T-cell (primary cell): ENCODE data around the gene TDRD10. TPM values are rescaled to one million over a fixed set of nuclear protein-coding genes. Genes with fewer than 3 reads are reported as not detected.

Experiments
- ATAC-seq, 4 experiments: fragments of 200-7000 bp in 3 of 4; fragments of 150-1000 bp in 1 of 4; cut with Tn5 transposase; replicated peaks in 1 of 4; 1 replicate in 3 of 4; 2 replicates in 1 of 4; pipeline ENCODE4 v1.10.0; 2021; ENCODE audit warnings: moderate library complexity in 3 of 4, mild to moderate bottlenecking in 2 of 4, moderate number of reproducible peaks in 1 of 4
- CTCF ChIA-PET, 2 donors: fragments of 300-600 bp; sonication (Branson Sonifier 250); formaldehyde crosslinking; loops; one replicate each; lab custom pipeline; 2022; ENCODE audit warnings: antibody characterized with exemption in 2 of 2; lab: Charles Lee
- POLR2A ChIA-PET, 2 donors: fragments of 300-600 bp; sonication (Branson Sonifier 250); formaldehyde crosslinking; loops; one replicate each; lab custom pipeline; 2022; ENCODE audit warnings: antibody characterized with exemption in 2 of 2; lab: Charles Lee
- DNase-seq, 35 experiments: peaks; one replicate each; pipeline versions ENCODE4 v3.0.0 to v3.0.0-alpha.2; 2013 to 2023
- H3K27ac ChIP-seq: one replicate; pipeline ENCODE4 v1.5.1; 2013; ENCODE audit warnings: low read length
- H3K27me3 ChIP-seq, 2 experiments: replicated peaks in 1 of 2; 1 replicate in 1 of 2; 2 replicates in 1 of 2; pipeline versions ENCODE4 v1.6.1 to v1.7.0; 2013; ENCODE audit warnings: low read length in 1 of 2, mixed read lengths in 1 of 2; ENCODE audit not compliant: control insufficient read depth in 2 of 2, insufficient read depth in 2 of 2; ENCODE audit errors: extremely low read depth in 1 of 2
- H3K36me3 ChIP-seq, 2 donors: 1 replicate in 1 of 2; 2 replicates in 1 of 2; pipeline versions ENCODE4 v1.6.1 to v1.7.0; 2013; ENCODE audit warnings: low read length in 1 of 2; ENCODE audit not compliant: control insufficient read depth in 2 of 2, insufficient read depth in 1 of 2; ENCODE audit errors: extremely low read depth in 1 of 2
- H3K4me1 ChIP-seq, 2 experiments: 1 replicate in 1 of 2; 2 replicates in 1 of 2; pipeline versions ENCODE4 v1.6.1 to v1.7.0; 2013; ENCODE audit warnings: low read length in 2 of 2, mixed read lengths in 1 of 2; ENCODE audit not compliant: insufficient read depth in 2 of 2, control insufficient read depth in 1 of 2; ENCODE audit errors: extremely low read depth in 1 of 2
- H3K4me3 ChIP-seq, 2 donors: 1 replicate in 1 of 2; 2 replicates in 1 of 2; pipeline versions ENCODE4 v1.5.1 to v1.7.0; 2013; ENCODE audit warnings: mild to moderate bottlenecking in 2 of 2, low read length in 1 of 2, moderate library complexity in 1 of 2; ENCODE audit not compliant: control insufficient read depth in 1 of 2; ENCODE audit errors: extremely low read depth in 1 of 2
- H3K9me3 ChIP-seq: 2 replicates; pipeline ENCODE4 v1.7.0; 2013
- H3K27ac Mint-ChIP-seq, 2 donors: one replicate each; pipeline ENCODE4 v1.8.0; 2020 to 2021; ENCODE audit warnings: mild to moderate bottlenecking in 2 of 2, mixed read lengths in 2 of 2
- H3K27me3 Mint-ChIP-seq, 2 donors: one replicate each; pipeline ENCODE4 v1.8.0; 2021 to 2022; ENCODE audit warnings: mixed read lengths in 2 of 2
- H3K36me3 Mint-ChIP-seq: one replicate; pipeline ENCODE4 v1.8.0; 2021; ENCODE audit warnings: mixed read lengths
- H3K4me1 Mint-ChIP-seq, 3 donors: one replicate each; pipeline ENCODE4 v1.8.0; 2020 to 2022; ENCODE audit warnings: mixed read lengths in 3 of 3, mild to moderate bottlenecking in 1 of 3
- H3K4me3 Mint-ChIP-seq, 3 donors: one replicate each; pipeline ENCODE4 v1.8.0; 2020 to 2022; ENCODE audit warnings: mild to moderate bottlenecking in 3 of 3, mixed read lengths in 3 of 3, moderate library complexity in 3 of 3
- H3K9me3 Mint-ChIP-seq, 3 donors: one replicate each; pipeline ENCODE4 v1.8.0; 2020 to 2022; ENCODE audit warnings: mixed read lengths in 3 of 3
- WGBS: methylation state at CpG from one replicate; pipeline ENCODE4 v1.1.5; 2013; ENCODE audit warnings: missing lambda C conversion rate; ENCODE audit not compliant: insufficient coverage; 5-methylcytosine and 5-hydroxymethylcytosine counted together
- total RNA-seq, 35 experiments: library from RNA in 6 of 35; stranded (reverse) in 6 of 35; fragments of 120-200 nt in 1 of 35; gene quantifications; one replicate each; pipeline versions ENCODE4 v1.2.1 to v1.2.4 and lab custom pipeline; 2013 to 2026

The TDRD10 gene
- total RNA-seq (not detected), total RNA-seq (lab: John Stamatoyannopoulos, UW) (0 to 0.24 (median 0) reads per million in 29 experiments)
- total RNA-seq (2013) = not detected

GRCh38 chr1:154502066-154502743, at the start of gene TDRD10, which contains the start of gene SHE:
Gene TDRD10 (plus strand): TSS chr1:154502219. CDS start chr1:154506904, 4,685 bp downstream.
Gene SHE (minus strand): TSS chr1:154502412. CDS start chr1:154502026, 386 bp downstream.
- peak within 1 kb of the TSS in 1 of 2 donors; percentile 38 for H3K4me3 ChIP-seq
- WGBS = 5% methylated on average over 82 of the region's 90 CpGs
- Mint-ChIP-seq H3K27me3 (peaks cover 47 to 60% of the 10 kb centered on the region in 2 donors), H3K27ac (no peak within 1 kb of the TSS), H3K36me3 (no peaks in the 10 kb centered on the region), H3K4me1 (peaks cover 3 to 8% (median 6%) of the 10 kb centered on the region in 3 donors), H3K9me3 (no peaks in the 10 kb centered on the region), H3K4me3 (peak within 1 kb of the TSS; percentile 52 to 62 (median 55))
- H3K4me1 ChIP-seq = peaks cover 2 to 17% of the 10 kb centered on the region in 2 experiments
- ATAC-seq = peak; percentile 54 to 71 (median 65)
- peaks cover 16 to 46% of the 10 kb centered on the region in 2 experiments for H3K27me3 ChIP-seq
- ChIA-PET CTCF (no interaction called here), POLR2A (interaction anchor here in 1 of 2 donors (0.5 kb wide), 1 partner anchor 15 kb away, joined by 10 read pairs; no protein-coding TSS in a partner anchor)
- H3K36me3 ChIP-seq = no peaks in the 10 kb centered on the region
- DNase-seq = peak in 8 of 35 experiments; percentile 2 to 22 (median 13)
- no peak within 1 kb of the TSS for H3K27ac ChIP-seq
- H3K9me3 ChIP-seq = no peaks in the 10 kb centered on the region

- ChIA-PET CTCF (no interaction called here), POLR2A (no interaction called here)
- Mint-ChIP-seq H3K27me3 (no peaks in the 10 kb centered on the region), H3K27ac (peak overlapping the region; percentile 88), H3K36me3 (peaks cover 53% of the 10 kb centered on the region), H3K4me3 (peak overlapping the region in 1 of 3 donors; percentile 16), H3K9me3 (no peaks in the 10 kb centered on the region), H3K4me1 (peaks cover 24 to 27% (median 25%) of the 10 kb centered on the region in 3 donors)
- no peak for ATAC-seq
- peaks cover 3 to 16% of the 10 kb centered on the region in 2 experiments for H3K4me1 ChIP-seq
- no peaks in the 10 kb centered on the region for H3K27me3 ChIP-seq
- no peak for DNase-seq
- H3K9me3 ChIP-seq = no peaks in the 10 kb centered on the region
- peaks cover 6 to 64% of the 10 kb centered on the region in 2 donors for H3K36me3 ChIP-seq
- H3K27ac ChIP-seq = no peak overlapping the region
- no peak overlapping the region for H3K4me3 ChIP-seq
- WGBS = 86% methylated on average over 1 of the region's 5 CpGs
These were observed 48.9 kb upstream of the TDRD10 start for GRCh38 chr1:154453161-154453560.

- H3K4me1 Mint-ChIP-seq = peaks cover 24 to 27% (median 25%) of the 10 kb centered on the region in 3 donors
- DNase-seq (no peak), ATAC-seq (no peak)
- H3K27me3 Mint-ChIP-seq = no peaks in the 10 kb centered on the region
- H3K4me3 Mint-ChIP-seq = peak overlapping the region in 1 of 3 donors; percentile 16
- ChIA-PET CTCF (no interaction called here), POLR2A (no interaction called here)
- peaks cover 56% of the 10 kb centered on the region for H3K36me3 Mint-ChIP-seq
- Histone ChIP-seq H3K4me1 (peaks cover 3 to 16% of the 10 kb centered on the region in 2 experiments), H3K36me3 (peaks cover 6 to 63% of the 10 kb centered on the region in 2 donors), H3K4me3 (no peak overlapping the region), H3K27ac (no peak overlapping the region), H3K27me3 (no peaks in the 10 kb centered on the region), H3K9me3 (no peaks in the 10 kb centered on the region)
- no peaks in the 10 kb centered on the region for H3K9me3 Mint-ChIP-seq
- WGBS = 65% methylated on average over 3 of the region's 5 CpGs
- H3K27ac Mint-ChIP-seq = peak overlapping the region; percentile 88
These were observed 48.3 kb upstream of the TDRD10 start for GRCh38 chr1:154453574-154454352.

GRCh38 chr1:154454386-154455120, 47.5 kb upstream of the TDRD10 start:
- no peak for DNase-seq
- H3K27ac ChIP-seq = no peak overlapping the region

GRCh38 chr1:154456631-154457030, 45.4 kb upstream of the TDRD10 start:
- Histone ChIP-seq H3K27ac (no peak overlapping the region), H3K4me1 (peaks cover 10 to 36% of the 10 kb centered on the region in 2 experiments), H3K4me3 (no peak overlapping the region), H3K27me3 (no peaks in the 10 kb centered on the region), H3K36me3 (peaks cover 6 to 44% of the 10 kb centered on the region in 2 donors), H3K9me3 (no peaks in the 10 kb centered on the region)
- CTCF ChIA-PET = interaction anchor here in 1 of 2 donors (0.7 kb wide), 1 partner anchor 68 kb away, joined by 12 read pairs; no protein-coding TSS in a partner anchor
- POLR2A ChIA-PET = interaction anchor here in 1 of 2 donors (0.7 kb wide), 1 partner anchor 38 kb away, joined by 8 read pairs; no protein-coding TSS in a partner anchor
- Mint-ChIP-seq H3K36me3 (peaks cover 52% of the 10 kb centered on the region), H3K27ac (peak overlapping the region; percentile 8 to 52), H3K9me3 (no peaks in the 10 kb centered on the region), H3K4me3 (no peak overlapping the region), H3K4me1 (peaks cover 41 to 47% (median 44%) of the 10 kb centered on the region in 3 donors), H3K27me3 (no peaks in the 10 kb centered on the region)
- 100% methylated on average over 4 of the region's 6 CpGs for WGBS
- ATAC-seq (no peak), DNase-seq (no peak)

More at GRCh38 chr1:154454386-154455120, 47.5 kb upstream of the TDRD10 start:
- Mint-ChIP-seq H3K36me3 (peaks cover 54% of the 10 kb centered on the region), H3K4me1 (peaks cover 24 to 28% (median 25%) of the 10 kb centered on the region in 3 donors), H3K9me3 (no peaks in the 10 kb centered on the region), H3K4me3 (no peak overlapping the region), H3K27me3 (no peaks in the 10 kb centered on the region), H3K27ac (peak overlapping the region; percentile 88)
- H3K27me3 ChIP-seq = no peaks in the 10 kb centered on the region
- ATAC-seq = no peak
- ChIA-PET CTCF (no interaction called here), POLR2A (no interaction called here)
- H3K4me1 ChIP-seq = peaks cover 3 to 21% of the 10 kb centered on the region in 2 experiments
- no peak overlapping the region for H3K4me3 ChIP-seq
- 50% methylated on average over 1 of the region's 5 CpGs for WGBS
- H3K36me3 ChIP-seq = peaks cover 6 to 61% of the 10 kb centered on the region in 2 donors
- no peaks in the 10 kb centered on the region for H3K9me3 ChIP-seq
